Measurements from ENCODE around the gene RASGRP2. TPM values are rescaled to one million over a fixed set of nuclear protein-coding genes. Genes with fewer than 3 reads are reported as not detected.

RASGRP2 gene
- total and polyA plus RNA-seq, 2 of the 8 experiments (the other 6 are each of a cell fraction or from before 2014, with no cell fraction given): 40.6 to 45.7 TPM

GRCh38 chr11:64720167-64720566, 23.8 kb downstream of the RASGRP2 start:
- Histone ChIP-seq H4K91ac (replicated peaks; ENCODE audit: insufficient read length, low read length) (no peak overlapping the region), H3K4me3 (ENCODE audit: extremely low read depth in 1 of 4, insufficient read depth in 2 of 4, low read depth in 3 of 4, low read length in 4 of 4) (no peak overlapping the region), H3K18ac (ENCODE audit: extremely low read depth, low read length) (no peak overlapping the region), H2BK120ac (replicated peaks; ENCODE audit: low read depth, low read length) (no peak overlapping the region), H3K23ac (ENCODE audit: insufficient read length) (no peak overlapping the region), H3K23me2 (ENCODE audit: low read depth, low read length) (peaks cover 8% of the 10 kb centered on the region; the same call in 1 of the 2 replicates), H3K9ac (replicated peaks in 1 of 4; ENCODE audit: extremely low read depth in 1 of 4, low read depth in 3 of 4, low read length in 3 of 4) (no peak overlapping the region), H4K8ac (ENCODE audit: extremely low read depth, insufficient read depth, low read length) (no peak overlapping the region), H2BK5ac (ENCODE audit: low read depth, low read length) (no peak overlapping the region), H3K36me3 (ENCODE audit: control insufficient read depth in 2 of 4, insufficient read depth in 4 of 4, low read length in 3 of 4) (no peaks in the 10 kb centered on the region), H4K5ac (ENCODE audit: insufficient read length, low read depth, low read length) (no peak overlapping the region), H3K4me2 (ENCODE audit: insufficient read depth in 1 of 2, low read depth in 2 of 2, low read length in 2 of 2) (no peak overlapping the region), H4K20me1 (replicated peaks in 1 of 2; ENCODE audit: control insufficient read depth in 1 of 2, insufficient read depth in 2 of 2, low read length in 2 of 2) (peaks cover 0 to under 1% of the 10 kb centered on the region in 2 experiments), H2BK12ac (ENCODE audit: low read depth, low read length) (peak overlapping the region; percentile 80; the same call in 1 of the 2 replicates), H2BK20ac (ENCODE audit: low read length) (no peak overlapping the region), H2AK5ac (ENCODE audit: low read depth, low read length) (no peak overlapping the region), H3K79me2 (ENCODE audit: control insufficient read depth in 1 of 2, insufficient read depth in 2 of 2, low read length in 2 of 2) (no peaks in the 10 kb centered on the region), H3K56ac (replicated peaks; ENCODE audit: insufficient read length, low read depth, low read length) (no peak overlapping the region), H3K14ac (ENCODE audit: insufficient read length) (no peak overlapping the region), H3K4me1 (replicated peaks in 1 of 4; ENCODE audit: control insufficient read depth in 3 of 4, insufficient read depth in 4 of 4, low read length in 3 of 4) (peaks cover 8 to 25% (median 16%) of the 10 kb centered on the region in 4 experiments), H3K4ac (replicated peaks; ENCODE audit: insufficient read length, low read depth, low read length) (no peak overlapping the region), H3K9me3 (ENCODE audit: insufficient read depth in 2 of 2, low read depth in 1 of 2, low read length in 1 of 2) (no peaks in the 10 kb centered on the region), H3K27me3 (replicated peaks in 1 of 4; ENCODE audit: control insufficient read depth in 3 of 4, extremely low read depth in 1 of 4, insufficient read depth in 3 of 4, low read length in 3 of 4) (peaks cover 7 to 25% (median 22%) of the 10 kb centered on the region in 4 experiments), H3K79me1 (ENCODE audit: low read depth, low read length) (peaks cover 2% of the 10 kb centered on the region; the same call in 1 of the 2 replicates), H3K27ac (ENCODE audit: low read depth, low read length) (no peak overlapping the region), H2BK15ac (ENCODE audit: low read length) (0 out of 2 replicates have a peak overlapping the region, but pooled peaks have one; percentile 53), H2AFZ (ENCODE audit: low read length) (no peak overlapping the region)
- WGBS, 2 experiments (ENCODE audit: extremely low coverage in 1 of 2, insufficient coverage in 1 of 2, insufficient read length in 1 of 2, insufficient replicate concordance in 2 of 2, low coverage in 1 of 2, low lambda C conversion rate in 2 of 2, missing lambda C conversion rate in 1 of 2): 79% methylated on average over 9 of the region's 9 CpGs; no CpG with 5 or more reads in 1 of the 2 experiments
- FAIRE-seq (no peak), DNase-seq (ENCODE audit: low read depth in 1 of 2, low spot score in 2 of 2) (no peak)
- ChIA-PET POLR2A (ENCODE audit: partially characterized antibody) (no interaction called here), CTCF (ENCODE audit: partially characterized antibody) (interaction anchor here (0.9 to 4.7 kb wide), 5 partner anchors 16 to 68 kb away, joined by 3 to 30 read pairs (median 18); partner anchors contain the start of gene RASGRP2)
- TF ChIP-seq TAF7 (optimal IDR thresholded peaks at IDR 0.05; ENCODE audit: borderline replicate concordance, low read depth, low read length): no peak
- TF ChIP-seq JUN (IDR thresholded peaks at IDR 0.05; ENCODE audit: low read depth, low read length): no peak
- TF ChIP-seq POLR2AphosphoS5 (IDR thresholded peaks at IDR 0.05; ENCODE audit: low read depth, low read length): no peak
- TF ChIP-seq SP1 (IDR thresholded peaks at IDR 0.05; ENCODE audit: low read depth, low read length): no peak
- TF ChIP-seq BRCA1 (IDR thresholded peaks at IDR 0.05; ENCODE audit: low read depth, low read length): no peak
- no peak for TF ChIP-seq EZH2 (IDR thresholded peaks at IDR 0.05; ENCODE audit: low read depth, low read length, severe bottlenecking)
- no peak for TF ChIP-seq HDAC6 (IDR thresholded peaks at IDR 0.05; ENCODE audit: low read depth, low read length)
- TF ChIP-seq CTCF (IDR thresholded peaks at IDR 0.05; ENCODE audit: control extremely low read depth in 1 of 3, insufficient read depth in 1 of 3, low read depth in 1 of 3, low read length in 3 of 3): no peak
- TF ChIP-seq TBP (IDR thresholded peaks at IDR 0.05; ENCODE audit: low read depth, low read length): no peak
- TF ChIP-seq RXRA (IDR thresholded peaks at IDR 0.05; ENCODE audit: insufficient read depth, low read depth, low read length): no peak
- no peak for TF ChIP-seq POLR2A (IDR thresholded peaks at IDR 0.05; ENCODE audit: control extremely low read depth in 1 of 2, low read depth in 2 of 2, low read length in 2 of 2)
- no peak for TF ChIP-seq POU5F1 (IDR thresholded peaks at IDR 0.05; ENCODE audit: low read depth, low read length)
